ENCODE measurements around the gene FJX1. TPM values are rescaled to one million over a fixed set of nuclear protein-coding genes. Genes with fewer than 3 reads are reported as not detected.

Gene FJX1
- total RNA-seq, 1 experiment from 2014 or later: 71.4 TPM

DNA sequence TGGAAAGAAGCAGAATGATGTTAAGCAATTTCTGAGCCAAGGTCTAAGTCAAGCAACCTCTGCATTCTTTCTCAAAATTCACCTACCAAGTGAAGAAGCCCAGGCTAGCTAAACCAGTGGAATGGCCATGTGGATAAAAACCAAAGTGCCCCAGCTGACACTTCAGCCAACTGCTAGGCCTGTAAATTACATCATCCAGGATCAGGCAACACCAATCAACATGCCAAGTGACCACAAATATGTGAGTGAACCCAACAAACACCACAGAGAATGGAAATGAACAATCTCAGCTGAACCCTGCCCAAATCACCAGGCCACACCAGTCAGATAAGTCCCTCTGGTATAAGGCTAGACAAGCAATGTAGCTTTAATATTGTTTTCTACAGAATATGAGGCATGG is 25.1 kb upstream of the FJX1 start:
- no TSS peak for BruUV-seq (replicated peaks)
- TF ChIP-seq, protein P1, sequence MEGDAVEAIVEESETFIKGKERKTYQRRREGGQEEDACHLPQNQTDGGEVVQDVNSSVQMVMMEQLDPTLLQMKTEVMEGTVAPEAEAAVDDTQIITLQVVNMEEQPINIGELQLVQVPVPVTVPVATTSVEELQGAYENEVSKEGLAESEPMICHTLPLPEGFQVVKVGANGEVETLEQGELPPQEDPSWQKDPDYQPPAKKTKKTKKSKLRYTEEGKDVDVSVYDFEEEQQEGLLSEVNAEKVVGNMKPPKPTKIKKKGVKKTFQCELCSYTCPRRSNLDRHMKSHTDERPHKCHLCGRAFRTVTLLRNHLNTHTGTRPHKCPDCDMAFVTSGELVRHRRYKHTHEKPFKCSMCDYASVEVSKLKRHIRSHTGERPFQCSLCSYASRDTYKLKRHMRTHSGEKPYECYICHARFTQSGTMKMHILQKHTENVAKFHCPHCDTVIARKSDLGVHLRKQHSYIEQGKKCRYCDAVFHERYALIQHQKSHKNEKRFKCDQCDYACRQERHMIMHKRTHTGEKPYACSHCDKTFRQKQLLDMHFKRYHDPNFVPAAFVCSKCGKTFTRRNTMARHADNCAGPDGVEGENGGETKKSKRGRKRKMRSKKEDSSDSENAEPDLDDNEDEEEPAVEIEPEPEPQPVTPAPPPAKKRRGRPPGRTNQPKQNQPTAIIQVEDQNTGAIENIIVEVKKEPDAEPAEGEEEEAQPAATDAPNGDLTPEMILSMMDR (conservative IDR thresholded peaks at IDR 0.05; ENCODE audit: low read depth, low read length): no peak
- TF ChIP-seq EZH2 (IDR thresholded peaks at IDR 0.05; ENCODE audit: low read length, unreplicated experiment) (no peak), EZH2phosphoT487 (IDR thresholded peaks at IDR 0.05; ENCODE audit: borderline replicate concordance, low read length) (no peak)
- ChIA-PET CTCF (interaction anchor here (0.5 kb wide), 1 partner anchor 419 kb away, joined by 4 read pairs; no protein-coding TSS in a partner anchor), POLR2A (ENCODE audit: unreplicated experiment) (interaction anchor here (0.6 kb wide), 1 partner anchor 352 kb away, joined by 3 read pairs; no protein-coding TSS in a partner anchor)
- no peaks in the 10 kb centered on the region for H3K9me3 ChIP-seq (ENCODE audit: low read length)
- H2AFZ ChIP-seq (ENCODE audit: low read length): no peak overlapping the region
- ATAC-seq (peak; percentile 79), DNase-seq (peak; percentile 87)
- H3K4me2 ChIP-seq (ENCODE audit: low read length): peak overlapping the region; percentile 37; the same call in 1 of the 2 replicates
- H3K9me2 ChIP-seq (replicated peaks; ENCODE audit: low read length): no peaks in the 10 kb centered on the region
- H3K79me2 ChIP-seq (ENCODE audit: low read length): no peaks in the 10 kb centered on the region
- H3K4me1 ChIP-seq (ENCODE audit: insufficient read depth, low read length): peaks cover 33% of the 10 kb centered on the region
- no peaks in the 10 kb centered on the region for H3K36me3 ChIP-seq (ENCODE audit: low read depth, low read length)
- H3F3A ChIP-seq (ENCODE audit: low read length, unreplicated experiment): no peaks in the 10 kb centered on the region
- no peaks in the 10 kb centered on the region for H3K27me3 ChIP-seq (ENCODE audit: low read length)
- intact Hi-C loops (cut with micrococcal nuclease): loop anchor here (2.0 kb wide), 1 partner anchor 14 kb away; no protein-coding TSS in a partner anchor
- no peak overlapping the region for H3K4me3 ChIP-seq (ENCODE audit: low read length)
- no peak overlapping the region for H3K9ac ChIP-seq (ENCODE audit: low read length)
- 0 out of 2 replicates have a peak overlapping the region, but pooled peaks have one; percentile 11 for H3K27ac ChIP-seq (ENCODE audit: low read length)
- H4K20me1 ChIP-seq (ENCODE audit: low read length): no peaks in the 10 kb centered on the region

DNA sequence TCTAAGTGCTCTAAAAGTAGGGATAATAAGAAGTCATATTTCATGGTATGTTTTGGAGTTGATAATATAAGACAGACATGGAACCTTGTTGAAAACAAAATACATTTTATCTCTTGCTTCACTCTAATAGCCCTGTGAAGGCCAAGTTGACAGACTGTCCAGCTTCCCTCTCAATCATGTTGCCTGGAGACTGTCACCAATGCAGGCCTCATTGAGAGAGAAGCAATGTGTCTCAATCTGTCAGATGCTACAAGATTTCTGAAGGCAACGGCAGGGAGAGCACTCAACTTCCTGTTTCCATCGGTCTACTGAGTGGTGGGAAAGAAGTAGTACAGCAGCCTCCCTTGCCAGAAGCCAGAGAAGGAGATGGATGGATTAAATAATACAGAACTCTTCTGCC is 23.6 kb upstream of the FJX1 start:
- ATAC-seq: no peak
- peaks cover 34% of the 10 kb centered on the region for H3K4me1 ChIP-seq (ENCODE audit: insufficient read depth, low read length)
- TF ChIP-seq, protein P1 (conservative IDR thresholded peaks at IDR 0.05; ENCODE audit: low read depth, low read length): no peak
- TF ChIP-seq EZH2 (IDR thresholded peaks at IDR 0.05; ENCODE audit: low read length, unreplicated experiment): no peak
- TF ChIP-seq EZH2phosphoT487 (IDR thresholded peaks at IDR 0.05; ENCODE audit: borderline replicate concordance, low read length): no peak
- H3K9me2 ChIP-seq (replicated peaks; ENCODE audit: low read length): no peaks in the 10 kb centered on the region
- no peaks in the 10 kb centered on the region for H3K27me3 ChIP-seq (ENCODE audit: low read length)
- no TSS peak for BruUV-seq (replicated peaks)
- no peak for DNase-seq
- no peaks in the 10 kb centered on the region for H3K9me3 ChIP-seq (ENCODE audit: low read length)
- H2AFZ ChIP-seq (ENCODE audit: low read length): no peak overlapping the region
- H3K36me3 ChIP-seq (ENCODE audit: low read depth, low read length): no peaks in the 10 kb centered on the region
- no peak overlapping the region for H3K4me2 ChIP-seq (ENCODE audit: low read length)
- ChIA-PET POLR2A (ENCODE audit: unreplicated experiment) (no interaction called here), CTCF (no interaction called here)
- H3F3A ChIP-seq (ENCODE audit: low read length, unreplicated experiment): no peaks in the 10 kb centered on the region
- H3K4me3 ChIP-seq (ENCODE audit: low read length): no peak overlapping the region
- no peak overlapping the region for H3K9ac ChIP-seq (ENCODE audit: low read length)
- no peaks in the 10 kb centered on the region for H3K79me2 ChIP-seq (ENCODE audit: low read length)
- H3K27ac ChIP-seq (ENCODE audit: low read length): no peak overlapping the region
- no peaks in the 10 kb centered on the region for H4K20me1 ChIP-seq (ENCODE audit: low read length)
- intact Hi-C loops (cut with micrococcal nuclease): no loop called here

DNA sequence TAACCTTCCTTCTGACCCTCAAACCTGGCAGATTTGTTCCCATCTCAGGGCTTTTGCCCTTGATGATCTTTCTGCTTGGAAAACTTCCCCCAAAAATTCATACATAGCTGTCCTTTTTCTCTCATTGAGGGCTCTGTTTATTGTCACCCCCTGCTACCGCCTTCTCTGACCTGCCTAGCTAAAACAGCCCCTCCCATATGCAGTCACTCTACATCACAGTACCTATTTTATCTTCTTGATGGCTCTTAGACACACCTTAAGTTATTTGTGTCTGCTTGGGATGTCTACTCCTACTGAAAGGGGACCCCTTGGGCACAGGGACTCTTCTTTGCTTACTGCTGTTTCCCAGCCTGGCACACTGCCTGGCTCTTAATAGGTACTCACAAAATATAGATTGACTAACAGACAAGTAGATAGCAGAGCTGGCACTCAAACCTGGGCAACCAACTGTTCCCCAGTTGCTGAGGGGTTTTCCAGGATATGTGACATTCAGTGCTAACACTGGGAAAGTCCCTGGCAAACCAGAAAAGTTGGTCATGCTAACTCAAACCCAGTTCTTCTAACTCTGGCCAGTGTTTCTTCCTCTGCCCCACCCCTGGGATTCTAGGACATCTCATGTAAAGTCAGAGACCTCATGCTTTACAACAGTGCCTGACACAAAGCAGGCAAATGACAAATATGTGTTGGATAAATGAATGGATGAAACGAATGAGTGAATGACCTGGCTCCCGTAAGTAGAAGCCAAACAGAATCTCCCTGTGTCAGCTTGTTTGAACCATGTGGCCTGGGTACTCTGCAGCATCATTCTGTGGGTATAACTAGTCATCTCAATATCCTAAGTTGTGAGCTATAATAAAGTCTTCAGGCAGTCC is 19.8 kb upstream of the FJX1 start:
- peak overlapping the region; percentile 69 for H3K27ac ChIP-seq (ENCODE audit: low read length)

More for the DNA sequence above, 19.8 kb upstream of the FJX1 start:
- no peaks in the 10 kb centered on the region for H3K9me2 ChIP-seq (replicated peaks; ENCODE audit: low read length)
- H3K9ac ChIP-seq (ENCODE audit: low read length): peak overlapping the region; percentile 43; the same call in 1 of the 2 replicates
- intact Hi-C loops (cut with micrococcal nuclease): no loop called here
- DNase-seq (peak; percentile 52), ATAC-seq (peak; percentile 65)
- H2AFZ ChIP-seq (ENCODE audit: low read length): no peak overlapping the region
- ChIA-PET CTCF (no interaction called here), POLR2A (ENCODE audit: unreplicated experiment) (no interaction called here)
- TF ChIP-seq, protein P1 (conservative IDR thresholded peaks at IDR 0.05; ENCODE audit: low read depth, low read length): no peak
- TF ChIP-seq EZH2 (IDR thresholded peaks at IDR 0.05; ENCODE audit: low read length, unreplicated experiment) (no peak), EZH2phosphoT487 (IDR thresholded peaks at IDR 0.05; ENCODE audit: borderline replicate concordance, low read length) (no peak)
- H3K4me2 ChIP-seq (ENCODE audit: low read length): peak overlapping the region; percentile 5; the same call in 1 of the 2 replicates
- no peaks in the 10 kb centered on the region for H3K79me2 ChIP-seq (ENCODE audit: low read length)
- no TSS peak for BruUV-seq (replicated peaks)
- no peaks in the 10 kb centered on the region for H3F3A ChIP-seq (ENCODE audit: low read length, unreplicated experiment)
- H3K27me3 ChIP-seq (ENCODE audit: low read length): no peaks in the 10 kb centered on the region
- H3K9me3 ChIP-seq (ENCODE audit: low read length): no peaks in the 10 kb centered on the region
- H3K36me3 ChIP-seq (ENCODE audit: low read depth, low read length): no peaks in the 10 kb centered on the region
- no peaks in the 10 kb centered on the region for H4K20me1 ChIP-seq (ENCODE audit: low read length)
- peaks cover 26% of the 10 kb centered on the region for H3K4me1 ChIP-seq (ENCODE audit: insufficient read depth, low read length)
- H3K4me3 ChIP-seq (ENCODE audit: low read length): no peak overlapping the region

All from PC-3 (cell line).